SK-N-SH (cell line): ENCODE results near the gene XAGE2.

Source experiments
- CTCF ChIP-seq: fragments of 200-600 bp; sonication (generic); IDR thresholded peaks from 2 replicates; pipeline ENCODE4 v1.6.1; 2017; ENCODE audit warnings: antibody characterized with exemption, mild to moderate bottlenecking, moderate library complexity
- ELF1 ChIP-seq: IDR thresholded peaks from 2 replicates; pipeline ENCODE4 v1.4.0; 2012
- EZH2phosphoT487 ChIP-seq: fragments of 200-600 bp; sonication (generic); IDR thresholded peaks from 2 replicates; pipeline ENCODE4 v1.6.1; 2017; ENCODE audit warnings: low read depth, mixed run types, mild to moderate bottlenecking, antibody characterized with exemption, moderate library complexity, borderline replicate concordance
- MAX ChIP-seq: IDR thresholded peaks from 2 replicates; pipeline ENCODE4 v1.4.0; 2012; ENCODE audit warnings: low read depth
- REST ChIP-seq: IDR thresholded peaks from 2 replicates; pipeline ENCODE4 v1.6.1; 2012; ENCODE audit warnings: mild to moderate bottlenecking, low read depth, low read length, moderate library complexity
- YY1 ChIP-seq: IDR thresholded peaks from 2 replicates; pipeline ENCODE4 v1.4.0; 2012; ENCODE audit warnings: low read depth, mild to moderate bottlenecking
- TF ChIP-seq, protein P1 (sequence below): fragments of 150-350 bp; IDR thresholded peaks from 2 replicates; pipeline ENCODE4 v1.6.1; 2017; ENCODE audit warnings: antibody characterized with exemption, low read length, low read depth, borderline replicate concordance
- TF ChIP-seq, protein P2 (sequence below): fragments of 150-350 bp; IDR thresholded peaks from 2 replicates; pipeline ENCODE4 v1.6.1; 2016; ENCODE audit warnings: mild to moderate bottlenecking, low read depth, low read length
- TF ChIP-seq, protein P3 (sequence below): IDR thresholded peaks from 2 replicates; pipeline ENCODE4 v1.4.0; 2012; ENCODE audit warnings: low read depth, borderline replicate concordance

DNA sequence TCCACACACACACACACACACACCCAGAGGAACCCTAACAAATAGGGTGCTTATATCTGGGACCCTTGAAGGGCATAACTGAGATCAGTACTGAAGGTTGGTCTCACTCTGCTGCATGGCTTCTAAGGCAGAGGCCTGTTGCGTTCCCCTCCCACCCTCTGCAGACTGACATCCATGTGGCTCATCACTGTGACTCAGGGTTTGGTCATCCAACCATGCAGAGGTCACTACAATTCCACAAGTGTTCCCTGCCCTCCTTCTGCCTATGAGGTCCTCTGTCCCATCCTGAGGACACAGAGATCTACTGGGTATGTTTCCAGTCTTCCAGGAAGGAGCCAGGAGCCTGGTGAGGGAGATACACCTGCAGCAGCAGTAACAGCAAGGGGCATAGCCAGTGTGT is 55.8 kb downstream of the XAGE2 start:
- TF ChIP-seq, protein P1, sequence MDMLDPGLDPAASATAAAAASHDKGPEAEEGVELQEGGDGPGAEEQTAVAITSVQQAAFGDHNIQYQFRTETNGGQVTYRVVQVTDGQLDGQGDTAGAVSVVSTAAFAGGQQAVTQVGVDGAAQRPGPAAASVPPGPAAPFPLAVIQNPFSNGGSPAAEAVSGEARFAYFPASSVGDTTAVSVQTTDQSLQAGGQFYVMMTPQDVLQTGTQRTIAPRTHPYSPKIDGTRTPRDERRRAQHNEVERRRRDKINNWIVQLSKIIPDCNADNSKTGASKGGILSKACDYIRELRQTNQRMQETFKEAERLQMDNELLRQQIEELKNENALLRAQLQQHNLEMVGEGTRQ, result no peak
- TF ChIP-seq MAX (no peak), CTCF (no peak), REST (no peak), EZH2phosphoT487 (no peak), ELF1 (no peak), YY1 (no peak)
- TF ChIP-seq, protein P2, sequence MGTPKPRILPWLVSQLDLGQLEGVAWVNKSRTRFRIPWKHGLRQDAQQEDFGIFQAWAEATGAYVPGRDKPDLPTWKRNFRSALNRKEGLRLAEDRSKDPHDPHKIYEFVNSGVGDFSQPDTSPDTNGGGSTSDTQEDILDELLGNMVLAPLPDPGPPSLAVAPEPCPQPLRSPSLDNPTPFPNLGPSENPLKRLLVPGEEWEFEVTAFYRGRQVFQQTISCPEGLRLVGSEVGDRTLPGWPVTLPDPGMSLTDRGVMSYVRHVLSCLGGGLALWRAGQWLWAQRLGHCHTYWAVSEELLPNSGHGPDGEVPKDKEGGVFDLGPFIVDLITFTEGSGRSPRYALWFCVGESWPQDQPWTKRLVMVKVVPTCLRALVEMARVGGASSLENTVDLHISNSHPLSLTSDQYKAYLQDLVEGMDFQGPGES, result no peak
- TF ChIP-seq, protein P3, sequence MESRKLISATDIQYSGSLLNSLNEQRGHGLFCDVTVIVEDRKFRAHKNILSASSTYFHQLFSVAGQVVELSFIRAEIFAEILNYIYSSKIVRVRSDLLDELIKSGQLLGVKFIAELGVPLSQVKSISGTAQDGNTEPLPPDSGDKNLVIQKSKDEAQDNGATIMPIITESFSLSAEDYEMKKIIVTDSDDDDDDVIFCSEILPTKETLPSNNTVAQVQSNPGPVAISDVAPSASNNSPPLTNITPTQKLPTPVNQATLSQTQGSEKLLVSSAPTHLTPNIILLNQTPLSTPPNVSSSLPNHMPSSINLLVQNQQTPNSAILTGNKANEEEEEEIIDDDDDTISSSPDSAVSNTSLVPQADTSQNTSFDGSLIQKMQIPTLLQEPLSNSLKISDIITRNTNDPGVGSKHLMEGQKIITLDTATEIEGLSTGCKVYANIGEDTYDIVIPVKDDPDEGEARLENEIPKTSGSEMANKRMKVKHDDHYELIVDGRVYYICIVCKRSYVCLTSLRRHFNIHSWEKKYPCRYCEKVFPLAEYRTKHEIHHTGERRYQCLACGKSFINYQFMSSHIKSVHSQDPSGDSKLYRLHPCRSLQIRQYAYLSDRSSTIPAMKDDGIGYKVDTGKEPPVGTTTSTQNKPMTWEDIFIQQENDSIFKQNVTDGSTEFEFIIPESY, result no peak
